K562 (cell line): Measurements from ENCODE around the gene ACTN4. TPM values are rescaled to one million over a fixed set of nuclear protein-coding genes. Genes with fewer than 3 reads are reported as not detected.

Experiments used
- ATAC-seq: fragments of 200-7000 bp; cut with Tn5 transposase; 3 replicates; pipeline ENCODE4 v1.9.1; 2020; ENCODE audit warnings: moderate library complexity
- BruUV-seq: library from RNA; stranded (reverse); fragments of 400-500 nt; replicated peaks from 2 replicates; lab custom pipeline; 2021; lab: Mats Ljungman, UMichigan
- CTCF ChIA-PET: fragments of 300-600 bp; formaldehyde crosslinking; extraction: SDS; loops from one replicate; lab custom pipeline; 2021; ENCODE audit warnings: low intra/inter-chr PET ratio; lab: Yijun Ruan, JAX
- POLR2A ChIA-PET: fragments of 300-600, 350-650 bp; sonication (Branson Sonifier 250); formaldehyde crosslinking; extraction: SDS; loops from one replicate; lab custom pipeline; 2021; ENCODE audit warnings: antibody characterized with exemption, inconsistent platforms; lab: Yijun Ruan, JAX
- DNase-seq, 4 experiments: peaks; one replicate each; pipeline versions ENCODE4 v3.0.0 to v3.0.0-alpha.2; 2011 to 2018; ENCODE audit warnings: low spot score in 3 of 4, mixed read lengths in 3 of 4; ENCODE audit errors: extremely low read depth in 1 of 4
- FAIRE-seq: peaks from 2 replicates; lab custom pipeline; 2011; peaks lifted over from hg19 to GRCh38; lab: Jason Lieb, UNC
- H2AFZ ChIP-seq: 2 replicates; pipeline ENCODE4 v1.6.0; 2011; ENCODE audit warnings: low read depth, low read length, control low read depth, inconsistent platforms
- H3K27ac ChIP-seq: fragments of 200-600 bp; 3 replicates; pipeline ENCODE4 v1.8.0; 2011; ENCODE audit warnings: low read depth, mild to moderate bottlenecking, control low read depth, inconsistent platforms, low read length, moderate library complexity, mixed read lengths; ENCODE audit errors: extremely low read depth
- H3K27me3 ChIP-seq, 2 experiments: fragments of 300-600 bp in 1 of 2; 2 replicates in 1 of 2; 3 replicates in 1 of 2; pipeline versions ENCODE4 v1.6.0 to v1.8.0; 2011; ENCODE audit warnings: inconsistent platforms in 2 of 2, low read length in 2 of 2, mild to moderate bottlenecking in 1 of 2, mixed read lengths in 1 of 2, moderate library complexity in 1 of 2; ENCODE audit not compliant: control insufficient read depth in 2 of 2, insufficient read depth in 2 of 2
- H3K36me3 ChIP-seq: fragments of 300-600 bp; 3 replicates; pipeline ENCODE4 v1.8.0; 2011; ENCODE audit warnings: mild to moderate bottlenecking, low read length, inconsistent platforms; ENCODE audit not compliant: control insufficient read depth, insufficient read depth
- H3K4me1 ChIP-seq, 2 experiments: fragments of 200-600 bp in 1 of 2; replicated peaks in 1 of 2; 2 replicates in 1 of 2; 3 replicates in 1 of 2; pipeline versions ENCODE4 v1.5.1 to v1.8.0; 2011; ENCODE audit warnings: inconsistent platforms in 2 of 2, low read length in 2 of 2, mild to moderate bottlenecking in 1 of 2, mixed read lengths in 1 of 2, moderate library complexity in 1 of 2; ENCODE audit not compliant: control insufficient read depth in 2 of 2, insufficient read depth in 2 of 2
- H3K4me2 ChIP-seq: 2 replicates; pipeline ENCODE4 v1.6.1; 2011; ENCODE audit warnings: low read length, control low read depth, inconsistent platforms, mixed read lengths; ENCODE audit not compliant: insufficient read depth
- H3K4me3 ChIP-seq: fragments of 200-600 bp; sonication (generic), shearing (Covaris generic); 2 replicates; pipeline ENCODE4 v1.5.1; 2016; ENCODE audit warnings: control low read depth, inconsistent platforms
- H3K79me2 ChIP-seq: fragments of 200-600 bp; 3 replicates; pipeline ENCODE4 v1.8.0; 2011; ENCODE audit warnings: low read length, inconsistent platforms; ENCODE audit not compliant: control insufficient read depth, insufficient read depth
- H3K9ac ChIP-seq, 2 experiments: 2 replicates each; pipeline versions ENCODE4 v1.6.0 to v1.6.1; 2011; ENCODE audit warnings: low read depth in 2 of 2, low read length in 2 of 2, control low read depth in 1 of 2, inconsistent platforms in 1 of 2, mild to moderate bottlenecking in 1 of 2, mixed read lengths in 1 of 2; ENCODE audit not compliant: insufficient read depth in 1 of 2
- H3K9me1 ChIP-seq: one replicate; pipeline ENCODE4 v1.6.0; 2011; ENCODE audit warnings: inconsistent platforms, mild to moderate bottlenecking, low read length, moderate library complexity; ENCODE audit not compliant: control insufficient read depth, insufficient read depth
- H3K9me3 ChIP-seq: replicated peaks from 2 replicates; pipeline ENCODE4 v1.5.1; 2011; ENCODE audit warnings: low read depth, low read length, inconsistent platforms; ENCODE audit not compliant: control insufficient read depth, insufficient read depth
- H4K20me1 ChIP-seq: replicated peaks from 2 replicates; pipeline ENCODE4 v1.6.1; 2011; ENCODE audit warnings: low read length, inconsistent platforms, mixed read lengths; ENCODE audit not compliant: control insufficient read depth, insufficient read depth
- CBFB ChIP-seq: sonication (generic); formaldehyde crosslinking; IDR thresholded peaks from 2 replicates; pipeline ENCODE4 v1.4.0; 2020; ENCODE audit warnings: mild to moderate bottlenecking, missing genetic modification reagents
- HMGN3 ChIP-seq: IDR thresholded peaks from 2 replicates; pipeline ENCODE4 v1.6.1; 2011; ENCODE audit warnings: borderline replicate concordance, low read depth, mild to moderate bottlenecking, mixed read lengths, low read length; ENCODE audit not compliant: insufficient read length; ENCODE audit errors: extremely low read depth
- ILK ChIP-seq: fragments of 450-650 bp; IDR thresholded peaks from 2 replicates; pipeline ENCODE4 v1.6.1; 2016; ENCODE audit warnings: missing genetic modification characterization, low read depth, mild to moderate bottlenecking, missing compliant biosample characterization, moderate library complexity, borderline replicate concordance
- PCBP2 ChIP-seq: fragments of 200-400 bp; formaldehyde crosslinking; IDR thresholded peaks from 2 replicates; pipeline ENCODE4 v1.6.1; 2018; ENCODE audit warnings: low read length, low read depth, mild to moderate bottlenecking, moderate library complexity; ENCODE audit not compliant: poor library complexity, severe bottlenecking
- POLR2G ChIP-seq: fragments of 200-400 bp; formaldehyde crosslinking; IDR thresholded peaks from 2 replicates; pipeline ENCODE4 v1.6.1; 2017; ENCODE audit warnings: low read depth, mild to moderate bottlenecking, antibody characterized with exemption, low read length, moderate library complexity
- RAD21 ChIP-seq, 2 experiments: fragments of 250-450 bp in 1 of 2; fragments of 450-650 bp in 1 of 2; sonication (Bioruptor Pico) in 1 of 2; formaldehyde crosslinking in 1 of 2; IDR thresholded peaks in 1 of 2; conservative IDR thresholded peaks in 1 of 2; 2 replicates each; pipeline versions ENCODE4 v1.4.0 to v1.8.0; 2020 to 2022; ENCODE audit warnings: mild to moderate bottlenecking in 2 of 2, moderate library complexity in 1 of 2
- SIN3A ChIP-seq, 2 experiments: fragments of 150-350 bp in 1 of 2; IDR thresholded peaks; 2 replicates each; pipeline ENCODE4 v1.6.1; 2011 to 2016; ENCODE audit warnings: borderline replicate concordance in 2 of 2, low read depth in 2 of 2, low read length in 2 of 2, mild to moderate bottlenecking in 2 of 2, moderate library complexity in 2 of 2; ENCODE audit not compliant: control insufficient read depth in 1 of 2
- TCF15 ChIP-seq: fragments of 250-450 bp; sonication (Bioruptor Pico); IDR thresholded peaks from 2 replicates; pipeline ENCODE4 v1.8.0; 2022; ENCODE audit warnings: moderate library complexity, mild to moderate bottlenecking, inconsistent platforms
- TCF3 ChIP-seq: sonication (generic); formaldehyde crosslinking; IDR thresholded peaks from 2 replicates; pipeline ENCODE4 v1.4.0; 2020; ENCODE audit warnings: mild to moderate bottlenecking, missing genetic modification reagents
- ZFP1 ChIP-seq: fragments of 450-650 bp; formaldehyde crosslinking; IDR thresholded peaks from 2 replicates; pipeline ENCODE4 v1.4.0; 2020; ENCODE audit warnings: mild to moderate bottlenecking, mixed read lengths
- ZNF143 ChIP-seq: sonication (generic); formaldehyde crosslinking; IDR thresholded peaks from 2 replicates; pipeline ENCODE4 v1.9.0; 2022; ENCODE audit warnings: mild to moderate bottlenecking, missing genetic modification reagents
- ZNF592 ChIP-seq: fragments of 450-650 bp; IDR thresholded peaks from 2 replicates; pipeline ENCODE4 v1.6.1; 2017; ENCODE audit warnings: antibody characterized with exemption, mild to moderate bottlenecking
- ZNF785 ChIP-seq: fragments of 250-450 bp; sonication (Bioruptor Pico); IDR thresholded peaks from 2 replicates; pipeline ENCODE4 v1.4.0; 2020; ENCODE audit warnings: mild to moderate bottlenecking
- WGBS: fragments of 100-300 bp; shearing (Covaris generic); methylation state at CpG from one replicate; pipeline ENCODE4 v1.1.6; 2016; ENCODE audit warnings: low coverage, mixed read lengths; ENCODE audit not compliant: insufficient coverage; ENCODE audit errors: missing lambda C conversion rate; 5-methylcytosine and 5-hydroxymethylcytosine counted together
- in situ Hi-C: fragments of 300-500 bp; cut with MboI; formaldehyde crosslinking; loops from 4 replicates; pipeline ENCODE4 v1.15.0; 2018; ENCODE audit warnings: inconsistent platforms, mixed read lengths
- intact Hi-C: fragments of 100-400 bp; cut with micrococcal nuclease; formaldehyde crosslinking; loops from 2 replicates; pipeline ENCODE4 v1.14.2; 2022
- polyA plus RNA-seq, 8 experiments: library from polyadenylated mRNA; depleted of rRNA in 4 of 8; stranded (reverse) in 5 of 8; unstranded in 3 of 8; fragments of >200 nt; fragmentation: Nextera tagmentation in 2 of 8; fragmentation: Illumina TruSeq in 1 of 8; extraction: Ambion mirVana in 2 of 8; extraction: Trizol in 1 of 8; gene quantifications; 2 replicates each; pipeline versions ENCODE4 v1.2.1 to v1.2.3, GENCODE V29; 2011 to 2014; ENCODE audit warnings: inconsistent platforms in 1 of 8, missing spikeins in 1 of 8
- total RNA-seq, 7 experiments: library from RNA; depleted of rRNA in 6 of 7; stranded (reverse); fragments of >200 nt in 6 of 7; fragmentation: Illumina TruSeq in 2 of 7; extraction: Trizol in 2 of 7; gene quantifications; 2 replicates each; pipeline versions ENCODE4 v1.2.1 to v1.2.3, GENCODE V29; 2011 to 2021; ENCODE audit warnings: low replicate concordance in 1 of 7

The ACTN4 gene
- total and polyA plus RNA-seq, 9 of the 15 experiments (the other 6 are each of a cell fraction or from before 2014, with no cell fraction given) = 3.1 to 385 (median 125) TPM

- DNase-seq = peak in 2 of 4 experiments; percentile 63 to 76
- Histone ChIP-seq H3K79me2 (peaks cover 96% of the 10 kb centered on the region), H3K27ac (peak overlapping the region; percentile 49), H3K9ac (peak overlapping the region; percentile 28 to 86; a peak in 3 of 4 replicates), H3K36me3 (peaks cover 67% of the 10 kb centered on the region), H3K9me1 (peaks cover 6% of the 10 kb centered on the region), H3K9me3 (no peaks in the 10 kb centered on the region), H4K20me1 (peaks cover 55% of the 10 kb centered on the region), H3K27me3 (no peaks in the 10 kb centered on the region), H3K4me1 (peaks cover 42 to 84% of the 10 kb centered on the region in 2 experiments), H3K4me2 (peak overlapping the region; percentile 66), H3K4me3 (no peak overlapping the region), H2AFZ (no peak overlapping the region)
- in situ Hi-C loops (no loop called here), intact Hi-C loops (no loop called here)
- peak; percentile 78 for FAIRE-seq
- 40% methylated on average over 19 of the region's 19 CpGs for WGBS
- POLR2A ChIA-PET = interaction anchor here (0.7 to 5.2 kb wide), 6 partner anchors 11 to 17 kb away, joined by 3 to 31 read pairs (median 8); partner anchors contain the start of gene ACTN4
- CTCF ChIA-PET = no interaction called here
- peak; percentile 73 for ATAC-seq
- BruUV-seq = no TSS peak
- peak; percentile 74 for TF ChIP-seq CBFB (CRISPR knock-in tag)
- TF ChIP-seq ZNF785 (CRISPR knock-in tag) = no peak
- 0 out of 4 replicates have a peak, but pooled peaks of 1 of the 2 experiments have one; percentile 1 for TF ChIP-seq RAD21 (CRISPR knock-in tag; conservative IDR thresholded peaks at IDR 0.05 in 1 of 2, IDR thresholded peaks at IDR 0.05 in 1 of 2)
- TF ChIP-seq POLR2G = 0 out of 2 replicates have a peak, but pooled peaks have one; percentile 41
- no peak for TF ChIP-seq ZFP1 (CRISPR knock-in tag)
- peak; percentile 51; the same call in 1 of the 2 replicates for TF ChIP-seq TCF3 (CRISPR knock-in tag)
- TF ChIP-seq ZNF592 = no peak
- no peak for TF ChIP-seq TCF15 (CRISPR knock-in tag)
- no peak for TF ChIP-seq PCBP2
- peak; percentile 70 for TF ChIP-seq ZNF143 (CRISPR knock-in tag)
- peak; percentile 29 for TF ChIP-seq HMGN3
- peak in 1 of 2 experiments; percentile 58; a peak in 1 of 4 replicates for TF ChIP-seq SIN3A (IDR thresholded peaks at IDR 0.05; ENCODE audit: borderline replicate concordance in 2 of 2, control insufficient read depth in 1 of 2, low read depth in 2 of 2, low read length in 2 of 2)
- no peak for TF ChIP-seq ILK (tag)
Measured at GRCh38 chr19:38663957-38664502, 16.6 kb downstream of the ACTN4 start.
